Subcutaneous abdominal adipose tissue (tissue), 5 donors: ENCODE results near the gene TRIM54.
"Not testable (repeated sequence)": the region's sequence is repeated elsewhere in the genome, so short reads cannot be mapped to it uniquely, and the experiment has no call there.

Source experiments
- H3K27ac ChIP-seq: one replicate; pipeline ENCODE4 v1.7.0; 2013; ENCODE audit warnings: low read depth, mild to moderate bottlenecking, inconsistent platforms, low read length, moderate library complexity
- H3K27me3 ChIP-seq, 5 donors: one replicate each; pipeline ENCODE4 v1.7.0; 2013; ENCODE audit warnings: low read length in 5 of 5, inconsistent platforms in 1 of 5; ENCODE audit not compliant: control insufficient read depth in 5 of 5, insufficient read depth in 4 of 5
- H3K36me3 ChIP-seq, 5 donors: one replicate each; pipeline ENCODE4 v1.7.0; 2013; ENCODE audit warnings: low read length in 5 of 5; ENCODE audit not compliant: control insufficient read depth in 5 of 5, insufficient read depth in 5 of 5
- H3K4me1 ChIP-seq, 5 donors: one replicate each; pipeline ENCODE4 v1.7.0; 2013; ENCODE audit warnings: low read length in 5 of 5, mild to moderate bottlenecking in 3 of 5, moderate library complexity in 1 of 5; ENCODE audit not compliant: control insufficient read depth in 5 of 5, insufficient read depth in 5 of 5
- H3K4me3 ChIP-seq, 5 donors: one replicate each; pipeline ENCODE4 v1.7.0; 2013; ENCODE audit warnings: low read length in 5 of 5, low read depth in 1 of 5
- H3K9ac ChIP-seq, 5 donors: one replicate each; pipeline ENCODE4 v1.7.0; 2013; ENCODE audit warnings: low read length in 5 of 5, mild to moderate bottlenecking in 4 of 5, moderate library complexity in 3 of 5
- H3K9me3 ChIP-seq, 5 donors: one replicate each; pipeline ENCODE4 v1.7.0; 2013; ENCODE audit warnings: low read length in 5 of 5; ENCODE audit not compliant: control insufficient read depth in 5 of 5
- donor health status: healthy.
- donor health status: healthy.
- donor health status: healthy.
- donor health status: healthy.
- donor health status: healthy.

TRIM54 gene

GRCh38 chr2:27307545-27308358 is 25.5 kb downstream of the TRIM54 start:
- Histone ChIP-seq H3K9ac (no peak overlapping the region), H3K9me3 (no peaks in the 10 kb centered on the region), H3K4me1 (peaks cover 4 to 31% (median 22%) of the 10 kb centered on the region in 5 donors), H3K27ac (no peak overlapping the region), H3K36me3 (peaks cover 0 to 31% (median 19%) of the 10 kb centered on the region in 5 donors), H3K4me3 (peak overlapping the region in 1 of 5 donors; percentile 16), H3K27me3 (peaks cover 27 to 40% (median 35%) of the 10 kb centered on the region in 5 donors)

DNA sequence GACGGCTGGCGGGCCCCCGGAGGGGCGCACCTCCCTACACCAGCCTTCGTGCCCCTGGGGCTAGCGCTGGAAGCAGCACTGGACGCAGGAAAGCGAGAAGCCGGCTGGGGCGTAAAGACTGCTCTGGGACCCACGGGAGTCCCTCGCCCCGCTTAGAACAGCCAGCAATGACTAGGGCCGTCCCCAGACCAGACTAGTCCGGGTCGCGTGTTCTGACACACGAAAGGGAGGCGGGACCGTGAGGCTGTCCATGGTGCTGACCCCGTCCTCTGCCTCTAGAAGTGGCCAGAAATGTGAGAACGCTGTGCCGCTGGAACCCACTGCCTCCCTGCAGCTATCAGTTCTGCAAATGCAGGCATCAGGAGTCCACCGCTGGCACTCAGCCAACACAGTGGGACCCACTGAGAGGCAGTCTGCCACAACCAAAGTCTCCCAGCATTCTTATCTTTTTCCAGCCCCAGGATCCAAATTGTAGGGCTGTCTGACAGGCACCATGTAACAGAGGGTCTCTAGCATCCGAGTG is 26.2 kb downstream of the TRIM54 start, which contains the start of gene UCN:
TSS of gene UCN (minus strand) at position 87 of the 523 bp plus-strand sequence. CDS start 550 bp downstream, outside the sequence.
- Histone ChIP-seq H3K9me3 (no peaks in the 10 kb centered on the region), H3K4me1 (peaks cover 4 to 26% (median 19%) of the 10 kb centered on the region in 5 donors), H3K36me3 (peaks cover 0 to 34% (median 19%) of the 10 kb centered on the region in 5 donors), H3K27ac (no peak within 1 kb of the TSS), H3K9ac (no peak within 1 kb of the TSS), H3K27me3 (peaks cover 27 to 40% (median 35%) of the 10 kb centered on the region in 5 donors), H3K4me3 (peak within 1 kb of the TSS in 1 of 5 donors; percentile 16)

GRCh38 chr2:27309651-27310050 is 27.4 kb downstream of the TRIM54 start:
- no peak overlapping the region for H3K27ac ChIP-seq
- peaks cover 27 to 39% (median 35%) of the 10 kb centered on the region in 5 donors for H3K27me3 ChIP-seq
- no peaks in the 10 kb centered on the region for H3K9me3 ChIP-seq
- H3K9ac ChIP-seq, result no peak overlapping the region
- peaks cover 4 to 26% (median 19%) of the 10 kb centered on the region in 5 donors for H3K4me1 ChIP-seq
- H3K36me3 ChIP-seq, result peaks cover 0 to 34% (median 19%) of the 10 kb centered on the region in 5 donors
- no peak overlapping the region for H3K4me3 ChIP-seq

GRCh38 chr2:27312152-27312551 is 29.9 kb downstream of the TRIM54 start:
- Histone ChIP-seq H3K27ac (no peak overlapping the region), H3K9me3 (no peaks in the 10 kb centered on the region), H3K9ac (no peak overlapping the region), H3K36me3 (peaks cover 0 to 47% (median 28%) of the 10 kb centered on the region in 5 donors), H3K4me3 (no peak overlapping the region), H3K27me3 (peaks cover 15 to 18% (median 17%) of the 10 kb centered on the region in 5 donors), H3K4me1 (peaks cover 4 to 21% (median 12%) of the 10 kb centered on the region in 5 donors)

GRCh38 chr2:27313882-27314645 is 31.8 kb downstream of the TRIM54 start:
- Histone ChIP-seq H3K36me3 (peaks cover 0 to 44% (median 28%) of the 10 kb centered on the region in 5 donors), H3K27ac (no peak overlapping the region), H3K9ac (no peak overlapping the region), H3K9me3 (no peaks in the 10 kb centered on the region), H3K27me3 (no peaks in the 10 kb centered on the region), H3K4me3 (no peak overlapping the region), H3K4me1 (peaks cover 0 to 9% (median 0%) of the 10 kb centered on the region in 5 donors)

DNA sequence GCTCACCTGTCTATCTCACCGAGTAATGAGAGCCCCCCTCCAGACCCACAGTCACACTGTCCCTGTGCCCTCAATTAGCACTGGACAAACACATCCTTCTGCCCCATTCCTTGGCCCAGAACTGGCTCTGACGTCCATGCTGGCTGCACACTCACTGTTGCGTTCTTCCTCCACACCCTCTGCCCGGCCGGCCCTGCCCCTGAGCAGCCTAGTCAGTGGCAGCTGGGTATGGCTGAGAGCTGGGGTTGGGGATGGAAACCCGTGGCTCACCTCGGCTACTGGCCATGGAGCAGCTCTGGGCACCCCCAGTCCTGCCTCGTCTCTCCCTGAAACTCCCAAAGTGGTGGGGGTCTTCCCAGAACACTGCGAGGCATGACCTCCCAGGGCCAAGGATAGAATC is 32.5 kb downstream of the TRIM54 start:
- no peak overlapping the region for H3K4me3 ChIP-seq
- H3K36me3 ChIP-seq, result peaks cover 0 to 39% (median 24%) of the 10 kb centered on the region in 5 donors
- H3K27ac ChIP-seq, result no peak overlapping the region
- peaks cover 0 to 9% (median 0%) of the 10 kb centered on the region in 5 donors for H3K4me1 ChIP-seq
- H3K27me3 ChIP-seq, result no peaks in the 10 kb centered on the region
- no peak overlapping the region for H3K9ac ChIP-seq
- H3K9me3 ChIP-seq, result no peaks in the 10 kb centered on the region

DNA sequence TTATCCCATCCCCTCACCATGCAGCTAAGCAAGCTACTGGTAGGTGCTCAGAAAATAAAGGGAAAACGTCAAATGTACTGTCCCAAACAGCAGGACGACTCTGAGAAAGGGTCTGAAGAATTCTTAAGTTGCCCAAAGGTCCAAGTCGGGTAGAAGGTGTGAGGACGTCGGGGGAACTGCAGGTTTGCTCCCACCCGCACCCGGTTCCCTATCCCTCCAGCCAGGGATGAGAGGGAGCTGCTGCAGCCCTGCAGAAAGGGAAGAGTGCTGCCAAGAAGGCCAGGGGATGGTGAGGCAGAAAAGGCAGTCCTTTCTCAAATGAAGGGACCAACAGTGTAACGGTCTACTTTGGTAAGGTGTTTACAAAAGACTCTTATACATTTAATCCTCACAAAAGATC is 32.9 kb downstream of the TRIM54 start:
- no peaks in the 10 kb centered on the region for H3K9me3 ChIP-seq
- no peak overlapping the region for H3K27ac ChIP-seq
- no peak overlapping the region for H3K4me3 ChIP-seq
- H3K27me3 ChIP-seq, result no peaks in the 10 kb centered on the region
- H3K9ac ChIP-seq, result no peak overlapping the region
- peaks cover 0 to 36% (median 22%) of the 10 kb centered on the region in 5 donors for H3K36me3 ChIP-seq
- H3K4me1 ChIP-seq, result peaks cover 0 to 9% (median 0%) of the 10 kb centered on the region in 5 donors

DNA sequence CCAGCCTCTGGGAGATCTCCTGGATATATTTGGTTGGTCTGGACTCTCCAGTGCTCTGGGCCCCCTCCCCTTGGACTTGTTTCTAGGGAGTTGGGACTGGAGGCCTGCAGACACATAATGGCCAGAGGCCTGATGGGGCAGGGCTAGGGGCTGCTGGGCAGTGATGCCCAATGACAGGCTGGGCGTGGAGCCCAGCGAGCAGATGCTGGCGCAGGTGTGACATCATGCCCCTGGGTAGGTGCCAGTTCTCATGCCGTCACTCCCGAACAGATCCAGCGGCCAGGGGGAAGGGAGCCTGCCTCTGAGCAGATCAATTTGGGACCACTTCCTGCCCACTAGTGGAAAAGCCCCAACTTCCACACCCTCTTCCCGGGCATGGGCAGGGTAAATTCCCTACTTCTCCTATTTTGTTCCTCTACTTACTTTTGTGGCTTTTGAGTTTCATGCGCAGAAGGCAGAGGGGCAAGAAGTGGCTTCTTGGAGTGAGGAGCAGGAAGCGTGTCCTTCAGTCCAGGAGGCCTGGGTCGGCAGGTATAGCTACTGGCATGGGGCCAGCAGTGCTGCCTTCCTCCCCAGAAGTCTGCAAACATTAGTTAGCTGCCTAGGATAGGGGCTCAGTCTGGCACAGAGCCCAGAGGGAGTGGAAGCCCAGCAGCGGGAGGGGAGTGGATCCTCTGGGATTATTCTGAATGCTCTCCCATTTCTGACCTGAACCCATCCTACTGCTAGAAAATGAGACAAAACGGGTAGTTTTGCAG is 34.6 kb downstream of the TRIM54 start:
- H3K36me3 ChIP-seq, result peaks cover 0 to 25% (median 15%) of the 10 kb centered on the region in 5 donors
- H3K27me3 ChIP-seq, result no peaks in the 10 kb centered on the region
- no peak overlapping the region for H3K27ac ChIP-seq
- H3K9ac ChIP-seq, result no peak overlapping the region
- H3K4me1 ChIP-seq, result peaks cover 6 to 18% (median 11%) of the 10 kb centered on the region in 5 donors
- H3K4me3 ChIP-seq, result no peak overlapping the region
- H3K9me3 ChIP-seq, result no peaks in the 10 kb centered on the region

GRCh38 chr2:27319839-27320238 is 37.6 kb downstream of the TRIM54 start:
- not testable (repeated sequence) for H3K27me3 ChIP-seq, H3K9ac ChIP-seq, H3K4me3 ChIP-seq, H3K9me3 ChIP-seq, H3K27ac ChIP-seq
- H3K36me3 ChIP-seq, result peaks cover 0 to 14% (median 5%) of the 10 kb centered on the region in 5 donors
- H3K4me1 ChIP-seq, result peaks cover 9 to 40% (median 28%) of the 10 kb centered on the region in 5 donors
